ENCODE data around the gene KRT73.

KRT73 gene

GRCh38 chr12:52618216-52618615 is at the start of gene KRT73:
KRT73 (minus strand) TSS chr12:52618559; CDS start chr12:52618524, 35 bp downstream.
- DNase-seq: no peak

- DNase-seq: no peak
These were observed 49.6 kb upstream of the KRT73 start for GRCh38 chr12:52667931-52668330.

GRCh38 chr12:52667509-52667908 is 49.1 kb upstream of the KRT73 start:
- no peak for DNase-seq

GRCh38 chr12:52666471-52666870 is 48.1 kb upstream of the KRT73 start:
- no peak for DNase-seq

GRCh38 chr12:52663420-52663819 is 45.1 kb upstream of the KRT73 start:
- no peak for DNase-seq

- no peak for DNase-seq
These were observed 44.5 kb upstream of the KRT73 start for GRCh38 chr12:52662918-52663229.

- no peak for DNase-seq
These were observed 43.9 kb upstream of the KRT73 start for GRCh38 chr12:52662093-52662917.

GRCh38 chr12:52661668-52662067 is 43.3 kb upstream of the KRT73 start:
- no peak for DNase-seq

GRCh38 chr12:52660934-52661499 is 42.7 kb upstream of the KRT73 start:
- no peak for DNase-seq

GRCh38 chr12:52659951-52660350 is 41.6 kb upstream of the KRT73 start:
- DNase-seq: no peak

- DNase-seq: no peak
These were observed 41.0 kb upstream of the KRT73 start for GRCh38 chr12:52659395-52659794.

- no peak for DNase-seq
These were observed 39.8 kb upstream of the KRT73 start for GRCh38 chr12:52658196-52658595.

- no peak for DNase-seq
These were observed 39.0 kb upstream of the KRT73 start for GRCh38 chr12:52657250-52657902.

- DNase-seq: no peak
These were observed 38.3 kb upstream of the KRT73 start for GRCh38 chr12:52656616-52657015.

- no peak for DNase-seq
These were observed 37.4 kb upstream of the KRT73 start for GRCh38 chr12:52655720-52656124.

- no peak for DNase-seq
These were observed 36.9 kb upstream of the KRT73 start for GRCh38 chr12:52655251-52655650.

GRCh38 chr12:52651726-52652261 is 33.4 kb upstream of the KRT73 start, which contains the start of gene KRT2:
KRT2 (minus strand) TSS chr12:52652211; CDS start chr12:52652142, 69 bp downstream.
- no peak for DNase-seq

GRCh38 chr12:52650520-52651081 is 32.2 kb upstream of the KRT73 start:
- no peak for DNase-seq

GRCh38 chr12:52649066-52649465 is 30.7 kb upstream of the KRT73 start:
- DNase-seq: no peak

GRCh38 chr12:52648012-52648550 is 29.7 kb upstream of the KRT73 start:
- no peak for DNase-seq

- DNase-seq: no peak
These were observed 29.2 kb upstream of the KRT73 start for GRCh38 chr12:52647601-52648000.

- DNase-seq: no peak
These were observed 28.3 kb upstream of the KRT73 start for GRCh38 chr12:52646613-52647012.

GRCh38 chr12:52645982-52646381 is 27.6 kb upstream of the KRT73 start:
- no peak for DNase-seq
